Measurements from ENCODE around the gene SNAI1.

DNA sequence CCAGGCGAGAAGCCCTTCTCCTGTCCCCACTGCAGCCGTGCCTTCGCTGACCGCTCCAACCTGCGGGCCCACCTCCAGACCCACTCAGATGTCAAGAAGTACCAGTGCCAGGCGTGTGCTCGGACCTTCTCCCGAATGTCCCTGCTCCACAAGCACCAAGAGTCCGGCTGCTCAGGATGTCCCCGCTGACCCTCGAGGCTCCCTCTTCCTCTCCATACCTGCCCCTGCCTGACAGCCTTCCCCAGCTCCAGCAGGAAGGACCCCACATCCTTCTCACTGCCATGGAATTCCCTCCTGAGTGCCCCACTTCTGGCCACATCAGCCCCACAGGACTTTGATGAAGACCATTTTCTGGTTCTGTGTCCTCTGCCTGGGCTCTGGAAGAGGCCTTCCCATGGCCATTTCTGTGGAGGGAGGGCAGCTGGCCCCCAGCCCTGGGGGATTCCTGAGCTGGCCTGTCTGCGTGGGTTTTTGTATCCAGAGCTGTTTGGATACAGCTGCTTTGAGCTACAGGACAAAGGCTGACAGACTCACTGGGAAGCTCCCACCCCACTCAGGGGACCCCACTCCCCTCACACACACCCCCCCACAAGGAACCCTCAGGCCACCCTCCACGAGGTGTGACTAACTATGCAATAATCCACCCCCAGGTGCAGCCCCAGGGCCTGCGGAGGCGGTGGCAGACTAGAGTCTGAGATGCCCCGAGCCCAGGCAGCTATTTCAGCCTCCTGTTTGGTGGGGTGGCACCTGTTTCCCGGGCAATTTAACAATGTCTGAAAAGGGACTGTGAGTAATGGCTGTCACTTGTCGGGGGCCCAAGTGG, 5.3 kb downstream of the SNAI1 start:
- TF ChIP-seq EZH2 (IDR thresholded peaks at IDR 0.05; ENCODE audit: insufficient read depth, poor library complexity, severe bottlenecking) = no peak
- TF ChIP-seq EZH2phosphoT487 (IDR thresholded peaks at IDR 0.05; ENCODE audit: insufficient read depth, low read depth) = no peak

Measured in GM23248 (cell line).